K562 (cell line): ENCODE data around the gene CBX2. TPM values are rescaled to one million over a fixed set of nuclear protein-coding genes. Genes with fewer than 3 reads are reported as not detected.
A peak's percentile ranks its signal among the peaks of the same experiment; 100 is the strongest.

Experiments used
- CBFA2T2 ChIP-seq: fragments of 450-650 bp; conservative IDR thresholded peaks from 2 replicates; pipeline ENCODE4 v1.6.1; 2017; ENCODE audit warnings: mild to moderate bottlenecking
- DDX20 ChIP-seq: fragments of 450-650 bp; IDR thresholded peaks from 2 replicates; pipeline ENCODE4 v1.6.1; 2016; ENCODE audit warnings: missing genetic modification characterization, low read depth, mild to moderate bottlenecking, missing compliant biosample characterization, moderate library complexity
- DNMT1 ChIP-seq: fragments of 450-650 bp; IDR thresholded peaks from 2 replicates; pipeline ENCODE4 v1.6.1; 2016; ENCODE audit warnings: antibody characterized with exemption, mild to moderate bottlenecking
- EGR1 ChIP-seq: fragments of 450-650 bp; conservative IDR thresholded peaks from 2 replicates; pipeline ENCODE4 v1.6.1; 2017; ENCODE audit warnings: mild to moderate bottlenecking
- FOS ChIP-seq: IDR thresholded peaks from 3 replicates; pipeline ENCODE4 v1.6.1; 2011; ENCODE audit not compliant: insufficient read length; ENCODE audit errors: extremely low read depth
- GABPA ChIP-seq: fragments of 200-800 bp; sonication (Bioruptor generic); conservative IDR thresholded peaks from 2 replicates; pipeline ENCODE4 v1.6.1; 2016; ENCODE audit warnings: low read depth, missing genetic modification characterization, missing compliant biosample characterization
- HCFC1 ChIP-seq: IDR thresholded peaks from 2 replicates; pipeline ENCODE4 v1.6.1; 2012; ENCODE audit warnings: low read depth, low read length, improper control_type of control experiment
- JUND ChIP-seq, 2 experiments: IDR thresholded peaks; 2 replicates in 1 of 2; 3 replicates in 1 of 2; pipeline ENCODE4 v1.6.1; 2011; ENCODE audit warnings: borderline replicate concordance in 2 of 2, low read depth in 2 of 2, low read length in 2 of 2, improper control_type of control experiment in 1 of 2, missing biosample characterization in 1 of 2, missing genetic modification characterization in 1 of 2, missing genetic modification reagents in 1 of 2
- MBD2 ChIP-seq: sonication (generic); IDR thresholded peaks from 2 replicates; pipeline ENCODE4 v1.6.1; 2016; ENCODE audit warnings: low read depth, borderline replicate concordance
- MEF2D ChIP-seq: conservative IDR thresholded peaks from 2 replicates; pipeline ENCODE4 v1.6.1; 2016; ENCODE audit warnings: low read depth, missing genetic modification characterization, missing compliant biosample characterization
- NFRKB ChIP-seq: fragments of 450-650 bp; IDR thresholded peaks from 2 replicates; pipeline ENCODE4 v1.6.1; 2016; ENCODE audit warnings: low read depth
- NR2F6 ChIP-seq: fragments of 450-650 bp; formaldehyde crosslinking; IDR thresholded peaks from 2 replicates; pipeline ENCODE4 v1.4.0; 2020; ENCODE audit warnings: mild to moderate bottlenecking
- POLR3G ChIP-seq: IDR thresholded peaks from 2 replicates; pipeline ENCODE4 v1.6.1; 2011; ENCODE audit not compliant: insufficient read length, insufficient replicate concordance; ENCODE audit errors: extremely low read depth
- RBM15 ChIP-seq: fragments of 200-400 bp; formaldehyde crosslinking; IDR thresholded peaks from 2 replicates; pipeline ENCODE4 v1.6.1; 2018; ENCODE audit warnings: mild to moderate bottlenecking, low read length, moderate library complexity; ENCODE audit not compliant: insufficient read depth
- TOE1 ChIP-seq, 2 experiments: fragments of 450-650 bp in 1 of 2; sonication (generic) in 1 of 2; formaldehyde crosslinking in 1 of 2; IDR thresholded peaks; 2 replicates each; pipeline versions ENCODE4 v1.7.1 to v1.8.0; 2016 to 2022; ENCODE audit warnings: borderline replicate concordance in 2 of 2, mild to moderate bottlenecking in 2 of 2, antibody characterized with exemption in 1 of 2, inconsistent platforms in 1 of 2, low read depth in 1 of 2, missing genetic modification reagents in 1 of 2, moderate library complexity in 1 of 2
- YY1 ChIP-seq, 3 experiments: IDR thresholded peaks; 2 replicates each; pipeline ENCODE4 v1.6.1; 2011; ENCODE audit warnings: low read length in 2 of 3, mild to moderate bottlenecking in 2 of 3, moderate library complexity in 2 of 3, borderline replicate concordance in 1 of 3, control low read depth in 1 of 3, low read depth in 1 of 3; ENCODE audit not compliant: insufficient read depth in 3 of 3, insufficient replicate concordance in 2 of 3, control insufficient read depth in 1 of 3, insufficient read length in 1 of 3; ENCODE audit errors: extremely low read depth in 1 of 3
- ZFPM2 ChIP-seq: fragments of 250-450 bp; sonication (Bioruptor Pico); IDR thresholded peaks from 2 replicates; pipeline ENCODE4 v1.5.1; 2022; ENCODE audit warnings: mild to moderate bottlenecking
- ZNF324 ChIP-seq: fragments of 250-450 bp; sonication (Bioruptor Pico); IDR thresholded peaks from 2 replicates; pipeline ENCODE4 v1.4.0; 2020; ENCODE audit warnings: mild to moderate bottlenecking
- ZNF584 ChIP-seq: fragments of 200-800 bp; sonication (Bioruptor generic); IDR thresholded peaks from 2 replicates; pipeline ENCODE4 v1.6.1; 2016; ENCODE audit warnings: low read depth, mild to moderate bottlenecking, missing genetic modification characterization, missing compliant biosample characterization
- ZNF766 ChIP-seq: fragments of 200-800 bp; sonication (Bioruptor generic); conservative IDR thresholded peaks from 2 replicates; pipeline ENCODE4 v1.6.1; 2016; ENCODE audit warnings: missing genetic modification characterization, missing compliant biosample characterization
- polyA plus RNA-seq, 8 experiments: library from polyadenylated mRNA; depleted of rRNA in 4 of 8; stranded (reverse) in 5 of 8; unstranded in 3 of 8; fragments of >200 nt; fragmentation: Nextera tagmentation in 2 of 8; fragmentation: Illumina TruSeq in 1 of 8; extraction: Ambion mirVana in 2 of 8; extraction: Trizol in 1 of 8; gene quantifications; 2 replicates each; pipeline versions ENCODE4 v1.2.1 to v1.2.3, GENCODE V29; 2011 to 2014; ENCODE audit warnings: inconsistent platforms in 1 of 8, missing spikeins in 1 of 8
- total RNA-seq, 7 experiments: library from RNA; depleted of rRNA in 6 of 7; stranded (reverse); fragments of >200 nt in 6 of 7; fragmentation: Illumina TruSeq in 2 of 7; extraction: Trizol in 2 of 7; gene quantifications; 2 replicates each; pipeline versions ENCODE4 v1.2.1 to v1.2.3, GENCODE V29; 2011 to 2021; ENCODE audit warnings: low replicate concordance in 1 of 7
- TF ChIP-seq, protein P1 (sequence below): sonication (generic); formaldehyde crosslinking; IDR thresholded peaks from 2 replicates; pipeline ENCODE4 v1.9.0; 2022; ENCODE audit warnings: mild to moderate bottlenecking, missing genetic modification reagents
- TF ChIP-seq, protein P2 (sequence below): sonication (generic); formaldehyde crosslinking; IDR thresholded peaks from 2 replicates; pipeline ENCODE4 v1.8.0; 2022; ENCODE audit warnings: mild to moderate bottlenecking, missing genetic modification reagents
- TF ChIP-seq, protein P3 (sequence below): fragments of 450-650 bp; formaldehyde crosslinking; IDR thresholded peaks from 2 replicates; pipeline ENCODE4 v1.4.0; 2020; ENCODE audit warnings: mild to moderate bottlenecking, mixed read lengths

The CBX2 gene
- total and polyA plus RNA-seq, 9 of the 15 experiments (the other 6 are each of a cell fraction or from before 2014, with no cell fraction given): 0.66 to 26.9 (median 13.9) TPM

DNA sequence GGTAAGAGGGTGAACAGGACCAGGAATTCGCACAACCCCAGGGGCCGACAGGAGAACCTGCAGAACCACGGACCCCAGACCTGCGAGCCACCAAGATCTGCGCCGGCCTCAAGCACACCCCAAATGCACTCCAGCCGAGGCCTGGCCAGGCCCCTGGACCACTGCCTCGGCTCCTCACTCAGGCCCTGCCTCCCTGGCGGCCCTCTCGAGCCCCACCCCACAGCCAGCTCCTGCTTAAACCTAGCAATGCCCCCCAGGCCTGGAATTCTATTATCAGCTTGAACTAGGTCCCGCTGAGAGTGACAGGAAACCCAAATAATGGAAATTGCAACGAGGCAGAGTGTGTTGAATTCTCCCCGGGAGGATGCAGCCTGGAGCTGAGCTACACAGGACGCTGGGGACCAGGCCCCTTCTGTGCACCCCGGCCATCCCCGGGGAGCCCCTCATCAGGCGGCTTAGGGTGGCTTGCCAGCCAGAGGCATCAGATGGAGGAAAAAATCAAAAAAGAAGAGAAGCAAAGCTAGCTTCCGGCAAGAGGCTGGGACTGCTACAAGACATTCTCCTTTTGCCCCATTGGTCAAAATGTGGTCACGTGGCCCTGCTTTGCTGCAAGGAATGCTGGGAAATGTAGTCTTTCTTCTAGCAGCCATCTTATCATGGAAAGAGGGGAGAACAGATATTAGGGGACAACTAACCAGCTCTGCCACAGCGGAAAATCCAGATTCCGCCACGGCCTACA lies 49.6 kb upstream of the CBX2 start (continued):
- TF ChIP-seq JUND (IDR thresholded peaks at IDR 0.05; ENCODE audit: borderline replicate concordance, low read depth, low read length): no peak
- no peak for TF ChIP-seq JUND (tag; IDR thresholded peaks at IDR 0.05; ENCODE audit: borderline replicate concordance, low read depth, low read length)
- no peak for TF ChIP-seq ZNF584 (CRISPR knock-in tag)
- TF ChIP-seq RBM15: no peak
- no peak for TF ChIP-seq ZFPM2
- TF ChIP-seq, protein P1, sequence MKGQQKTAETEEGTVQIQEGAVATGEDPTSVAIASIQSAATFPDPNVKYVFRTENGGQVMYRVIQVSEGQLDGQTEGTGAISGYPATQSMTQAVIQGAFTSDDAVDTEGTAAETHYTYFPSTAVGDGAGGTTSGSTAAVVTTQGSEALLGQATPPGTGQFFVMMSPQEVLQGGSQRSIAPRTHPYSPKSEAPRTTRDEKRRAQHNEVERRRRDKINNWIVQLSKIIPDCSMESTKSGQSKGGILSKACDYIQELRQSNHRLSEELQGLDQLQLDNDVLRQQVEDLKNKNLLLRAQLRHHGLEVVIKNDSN (CRISPR knock-in tag): peak; percentile 98
- TF ChIP-seq, protein P2, sequence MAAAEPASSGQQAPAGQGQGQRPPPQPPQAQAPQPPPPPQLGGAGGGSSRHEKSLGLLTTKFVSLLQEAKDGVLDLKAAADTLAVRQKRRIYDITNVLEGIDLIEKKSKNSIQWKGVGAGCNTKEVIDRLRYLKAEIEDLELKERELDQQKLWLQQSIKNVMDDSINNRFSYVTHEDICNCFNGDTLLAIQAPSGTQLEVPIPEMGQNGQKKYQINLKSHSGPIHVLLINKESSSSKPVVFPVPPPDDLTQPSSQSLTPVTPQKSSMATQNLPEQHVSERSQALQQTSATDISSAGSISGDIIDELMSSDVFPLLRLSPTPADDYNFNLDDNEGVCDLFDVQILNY (CRISPR knock-in tag): no peak
- TF ChIP-seq HCFC1: peak; percentile 94
- TF ChIP-seq NFRKB: no peak
- TF ChIP-seq MEF2D (tag): no peak
- no peak for TF ChIP-seq DNMT1
- peak; percentile 73 to 97 (median 89) for TF ChIP-seq YY1 (IDR thresholded peaks at IDR 0.05; ENCODE audit: borderline replicate concordance in 1 of 3, control insufficient read depth in 1 of 3, extremely low read depth in 1 of 3, insufficient read depth in 3 of 3, insufficient read length in 1 of 3, insufficient replicate concordance in 2 of 3, low read depth in 1 of 3, low read length in 2 of 3)
- TF ChIP-seq, protein P3, sequence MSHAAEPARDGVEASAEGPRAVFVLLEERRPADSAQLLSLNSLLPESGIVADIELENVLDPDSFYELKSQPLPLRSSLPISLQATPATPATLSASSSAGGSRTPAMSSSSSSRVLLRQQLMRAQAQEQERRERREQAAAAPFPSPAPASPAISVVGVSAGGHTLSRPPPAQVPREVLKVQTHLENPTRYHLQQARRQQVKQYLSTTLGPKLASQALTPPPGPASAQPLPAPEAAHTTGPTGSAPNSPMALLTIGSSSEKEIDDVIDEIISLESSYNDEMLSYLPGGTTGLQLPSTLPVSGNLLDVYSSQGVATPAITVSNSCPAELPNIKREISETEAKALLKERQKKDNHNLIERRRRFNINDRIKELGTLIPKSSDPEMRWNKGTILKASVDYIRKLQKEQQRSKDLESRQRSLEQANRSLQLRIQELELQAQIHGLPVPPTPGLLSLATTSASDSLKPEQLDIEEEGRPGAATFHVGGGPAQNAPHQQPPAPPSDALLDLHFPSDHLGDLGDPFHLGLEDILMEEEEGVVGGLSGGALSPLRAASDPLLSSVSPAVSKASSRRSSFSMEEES (CRISPR knock-in tag): peak; percentile 96
- TF ChIP-seq POLR3G: no peak
- TF ChIP-seq MBD2: peak; percentile 66; the same call in 1 of the 2 replicates
- peak; percentile 74 for TF ChIP-seq FOS
- TF ChIP-seq TOE1 (IDR thresholded peaks at IDR 0.05; ENCODE audit: borderline replicate concordance): peak; percentile 94
- TF ChIP-seq TOE1 (CRISPR knock-in tag; IDR thresholded peaks at IDR 0.05; ENCODE audit: borderline replicate concordance, low read depth): no peak
- peak; percentile 80 for TF ChIP-seq CBFA2T2
- TF ChIP-seq GABPA (tag): peak; percentile 37; the same call in 1 of the 2 replicates
- no peak for TF ChIP-seq DDX20 (tag)
- TF ChIP-seq ZNF766 (CRISPR knock-in tag): 0 out of 2 replicates have a peak, but pooled peaks have one; percentile 25
- TF ChIP-seq NR2F6 (CRISPR knock-in tag): no peak
- TF ChIP-seq EGR1: no peak
- TF ChIP-seq ZNF324 (CRISPR knock-in tag): no peak
